Endometrium (tissue), 2 donors: ENCODE results near the gene MBLAC1.
A peak's percentile ranks its signal among the peaks of the same experiment; 100 is the strongest.

Experiments used
- FAIRE-seq: peaks from 2 replicates; lab custom pipeline; 2012; peaks lifted over from hg19 to GRCh38; lab: Jason Lieb, UNC
- donor health status: control.
- donor health status: control.

MBLAC1 gene

DNA sequence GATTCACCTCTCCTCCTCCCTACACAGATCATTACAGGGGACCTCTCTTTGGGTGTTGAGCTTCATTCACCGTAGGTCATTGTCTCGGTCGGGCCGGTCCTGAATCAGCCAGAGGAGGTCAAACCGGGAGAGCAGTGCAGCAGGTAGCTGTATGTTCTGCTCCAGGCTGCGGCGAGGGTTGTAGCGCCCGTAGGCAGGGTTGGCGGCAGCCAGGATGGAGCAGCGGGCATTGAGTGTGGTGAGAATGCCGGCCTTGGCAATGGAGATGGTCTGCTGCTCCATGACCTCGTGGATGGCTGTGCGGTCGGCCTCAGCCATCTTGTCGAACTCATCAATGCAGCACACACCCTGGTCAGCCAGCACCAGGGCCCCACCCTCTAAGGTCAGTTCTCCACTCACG lies 31.1 kb upstream of the MBLAC1 start:
- no peak for FAIRE-seq

GRCh38 chr7:100098913-100099312 lies 27.9 kb upstream of the MBLAC1 start:
- FAIRE-seq = no peak

DNA sequence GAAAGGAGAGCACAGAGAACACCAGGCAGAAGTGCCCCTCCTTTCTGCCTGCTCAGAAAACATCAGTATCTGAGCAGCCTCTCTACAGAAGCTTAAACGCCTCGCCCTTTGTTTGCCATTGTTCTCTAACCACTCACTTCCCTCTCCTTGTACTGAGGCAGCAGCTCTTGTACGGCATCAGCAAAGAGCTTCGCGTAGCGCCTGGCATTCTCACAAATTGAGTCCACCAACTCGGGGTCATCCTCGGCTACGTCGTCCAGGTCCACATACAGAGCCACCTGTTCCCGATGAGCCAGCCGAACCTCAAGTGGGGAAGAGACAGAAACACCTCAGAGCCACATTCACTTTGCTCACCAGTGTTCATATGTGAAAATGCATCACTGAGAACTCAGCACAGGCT lies 27.3 kb upstream of the MBLAC1 start:
- no peak for FAIRE-seq

DNA sequence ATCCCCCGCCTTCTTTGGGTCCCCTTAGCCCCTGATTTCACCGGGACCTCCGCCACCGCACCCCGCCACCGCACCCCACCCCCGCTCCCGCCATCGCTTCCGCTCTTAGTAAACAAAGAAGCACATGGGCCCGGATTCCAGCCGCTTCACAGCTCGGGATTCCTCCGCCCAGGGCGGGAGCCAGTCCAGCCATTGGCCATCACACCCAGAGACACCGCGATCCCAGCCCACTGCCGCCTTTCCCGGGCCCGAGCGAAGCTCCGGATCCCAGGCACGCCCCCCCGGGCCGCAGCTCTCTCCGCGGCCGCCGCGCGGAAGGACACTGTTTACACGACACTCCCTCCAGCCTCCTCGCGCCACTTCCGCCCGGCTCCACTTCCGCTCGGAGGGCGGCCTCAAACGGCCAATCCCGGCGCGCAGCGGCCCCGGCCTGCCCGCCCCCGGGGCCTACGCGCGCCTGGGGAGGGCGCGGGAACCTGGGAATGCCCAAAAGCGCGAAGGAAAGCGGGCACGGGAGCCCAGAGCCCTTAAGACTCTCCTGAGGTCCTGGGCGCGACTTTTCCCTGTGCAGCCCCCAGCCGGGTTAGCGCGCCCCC lies 26.2 kb upstream of the MBLAC1 start:
- no peak for FAIRE-seq

DNA sequence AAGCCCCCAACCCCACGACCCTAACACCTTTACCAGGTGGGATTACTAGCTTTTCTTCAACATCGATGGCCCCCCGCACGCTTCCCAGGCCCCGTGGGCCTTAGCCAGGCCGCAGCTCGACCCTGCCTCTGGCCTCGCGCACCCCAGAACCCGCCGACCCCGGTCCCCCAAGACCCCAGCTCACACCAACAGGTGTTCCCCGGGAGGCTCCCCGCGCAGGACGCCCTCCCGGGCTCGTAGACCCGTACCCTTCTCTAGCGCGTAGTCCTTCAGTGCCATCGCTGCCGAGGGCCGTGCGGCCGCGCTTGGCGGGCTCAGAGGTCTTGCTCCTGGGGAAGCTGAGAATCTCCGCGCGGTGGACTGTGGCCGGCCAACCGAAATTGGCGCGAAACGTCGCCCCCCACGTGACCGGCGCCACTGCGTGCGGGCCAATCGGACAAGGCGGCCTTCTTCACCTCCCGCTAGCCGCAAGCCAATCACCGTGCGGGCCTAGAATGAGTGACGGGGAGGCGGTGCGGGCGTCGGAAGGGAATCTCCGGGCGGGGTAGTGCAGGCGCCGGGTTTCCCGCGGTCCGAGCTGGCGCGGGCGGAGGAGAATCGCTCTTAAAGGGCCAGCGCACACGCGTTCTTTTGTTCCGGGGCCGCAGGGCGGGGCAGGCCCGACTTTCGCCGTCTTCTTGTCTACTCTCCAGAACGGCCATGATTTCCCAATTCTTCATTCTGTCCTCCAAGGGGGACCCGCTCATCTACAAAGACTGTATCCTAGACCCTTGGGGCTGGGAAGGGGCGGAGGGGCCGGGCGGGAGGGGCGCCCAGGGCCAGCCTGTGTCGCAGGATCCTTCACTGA lies 25.5 kb upstream of the MBLAC1 start, which contains the start of the genes AP4M1 and MCM7:
Gene AP4M1, plus strand, starts transcription at position 628 of the 847 bp plus-strand sequence. Its CDS starts 72 bp downstream, at position 700.
Gene MCM7, minus strand, starts transcription at position 382 of the 847 bp plus-strand sequence. Its CDS starts 103 bp downstream, at position 279.
- peak; percentile 89 for FAIRE-seq

GRCh38 chr7:100102950-100103840 lies 23.6 kb upstream of the MBLAC1 start:
- no peak for FAIRE-seq

GRCh38 chr7:100105534-100105933 lies 21.2 kb upstream of the MBLAC1 start:
- FAIRE-seq = no peak

GRCh38 chr7:100106633-100107032 lies 20.1 kb upstream of the MBLAC1 start:
- no peak for FAIRE-seq

DNA sequence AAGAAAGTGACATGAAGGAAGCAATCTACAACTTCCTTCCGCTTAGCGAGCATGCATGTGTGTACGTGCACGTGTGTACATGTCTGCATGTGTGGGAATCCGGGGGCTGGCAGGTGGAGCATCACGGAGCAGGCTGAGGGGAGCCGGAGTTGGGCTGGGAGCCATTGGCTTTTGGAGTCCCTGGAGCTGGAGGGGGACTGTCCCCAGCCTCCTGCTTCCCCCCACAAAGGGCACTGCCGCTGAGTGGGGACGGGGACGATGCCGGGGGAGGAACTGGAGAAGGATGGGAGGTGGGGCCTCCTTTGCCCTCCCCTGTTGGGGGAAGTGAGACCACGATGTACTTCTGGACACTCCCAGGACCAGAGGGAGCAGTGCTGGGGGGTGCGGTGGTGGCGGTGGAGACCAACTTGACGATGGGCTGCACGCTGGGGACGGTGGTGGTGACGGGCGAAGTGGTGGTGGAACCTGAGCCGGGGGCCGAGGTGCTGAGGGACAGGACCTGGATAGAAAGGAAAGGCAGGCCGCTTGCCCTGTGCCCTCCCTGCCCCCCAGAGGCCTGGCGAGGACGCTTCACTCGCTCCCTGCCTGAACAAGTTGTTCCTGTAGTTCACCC lies 19.5 kb upstream of the MBLAC1 start:
- FAIRE-seq = no peak

GRCh38 chr7:100107890-100108289 lies 18.9 kb upstream of the MBLAC1 start:
- no peak for FAIRE-seq

DNA sequence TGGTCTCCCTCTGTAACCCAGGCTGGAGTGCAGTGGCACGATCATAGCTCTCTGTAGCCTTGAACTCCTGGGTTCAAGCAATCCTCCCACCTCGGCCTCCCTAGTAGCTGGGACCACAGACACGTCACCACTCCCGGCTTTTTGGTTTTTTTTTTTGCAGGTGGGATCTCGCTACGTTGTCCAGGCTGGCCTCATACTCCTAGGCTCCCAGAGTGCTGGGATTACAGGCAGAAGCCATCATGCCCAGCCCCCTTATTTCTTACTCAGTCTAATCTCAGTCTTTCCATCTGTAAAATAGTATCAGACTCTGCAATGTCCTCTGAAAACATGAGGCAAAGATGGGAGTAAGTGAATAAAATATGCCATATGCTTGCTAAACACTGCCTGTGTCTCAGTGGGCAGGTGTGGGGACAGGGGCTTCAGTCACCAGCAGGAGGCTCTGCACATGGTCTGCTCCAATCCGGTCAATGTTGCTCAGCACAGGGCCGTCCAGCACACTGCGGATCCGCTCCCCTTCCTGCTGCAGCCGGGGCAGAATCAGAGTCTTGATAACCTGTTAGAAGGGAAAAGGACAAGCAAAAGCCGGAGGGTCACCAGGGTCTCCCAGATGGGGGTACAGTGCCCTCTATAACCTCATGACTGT lies 17.1 kb upstream of the MBLAC1 start:
- no peak for FAIRE-seq

GRCh38 chr7:100111156-100111555 lies 15.6 kb upstream of the MBLAC1 start:
- no peak for FAIRE-seq

- no peak for FAIRE-seq
Observed at GRCh38 chr7:100111914-100112313, 14.9 kb upstream of the MBLAC1 start.

DNA sequence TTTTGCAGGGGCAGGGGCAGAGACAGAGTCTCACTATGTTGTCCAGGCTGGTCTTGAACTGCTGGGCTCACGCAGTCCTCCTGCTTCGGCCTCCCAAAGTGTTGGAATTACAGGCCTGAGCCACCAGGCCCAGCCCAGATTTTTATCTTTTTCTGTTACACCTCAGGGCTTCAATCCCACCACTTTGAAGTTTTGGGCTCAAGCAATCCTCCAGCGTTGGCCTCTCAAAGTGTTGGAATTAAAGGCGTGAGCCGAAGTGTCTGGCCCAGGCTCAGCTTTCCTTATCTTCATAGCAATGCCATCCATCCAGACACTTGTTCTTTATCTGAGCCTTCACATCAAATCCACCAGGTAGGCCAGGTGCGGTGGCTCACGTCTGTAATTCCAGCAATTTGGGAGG lies 11.7 kb upstream of the MBLAC1 start:
- FAIRE-seq = no peak

DNA sequence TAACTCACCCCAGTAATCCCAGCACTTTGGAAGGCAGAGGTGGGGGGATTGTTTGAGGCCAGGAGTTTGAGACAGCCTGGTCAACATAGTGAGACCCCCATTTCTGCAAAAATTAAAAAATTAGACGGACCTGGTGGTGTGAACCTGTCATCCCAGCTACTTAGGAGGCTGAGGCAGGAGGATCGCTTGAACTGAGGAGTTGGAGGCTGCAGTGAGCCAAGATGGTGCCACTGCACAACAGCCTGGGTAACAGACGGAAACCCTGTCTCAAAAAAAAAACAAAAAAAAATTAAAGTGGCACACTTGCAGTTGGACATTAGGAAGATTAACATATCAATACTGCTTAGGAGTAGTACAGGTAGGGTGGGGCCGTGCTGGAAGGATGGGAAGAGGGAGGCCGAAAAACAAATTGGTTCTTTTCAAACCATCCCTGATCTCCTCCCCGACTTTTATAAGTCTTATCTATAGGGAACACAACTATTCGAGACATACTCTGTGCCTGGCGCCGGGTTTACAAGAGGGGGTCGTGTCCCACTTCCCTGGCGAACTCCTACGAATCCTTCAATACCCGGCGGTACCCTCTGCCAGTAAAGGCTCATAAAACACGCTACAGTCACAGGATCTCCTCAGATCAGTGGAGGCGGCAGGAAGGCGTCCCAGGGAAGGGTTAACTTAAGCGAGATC lies 8.2 kb upstream of the MBLAC1 start:
- FAIRE-seq = no peak

DNA sequence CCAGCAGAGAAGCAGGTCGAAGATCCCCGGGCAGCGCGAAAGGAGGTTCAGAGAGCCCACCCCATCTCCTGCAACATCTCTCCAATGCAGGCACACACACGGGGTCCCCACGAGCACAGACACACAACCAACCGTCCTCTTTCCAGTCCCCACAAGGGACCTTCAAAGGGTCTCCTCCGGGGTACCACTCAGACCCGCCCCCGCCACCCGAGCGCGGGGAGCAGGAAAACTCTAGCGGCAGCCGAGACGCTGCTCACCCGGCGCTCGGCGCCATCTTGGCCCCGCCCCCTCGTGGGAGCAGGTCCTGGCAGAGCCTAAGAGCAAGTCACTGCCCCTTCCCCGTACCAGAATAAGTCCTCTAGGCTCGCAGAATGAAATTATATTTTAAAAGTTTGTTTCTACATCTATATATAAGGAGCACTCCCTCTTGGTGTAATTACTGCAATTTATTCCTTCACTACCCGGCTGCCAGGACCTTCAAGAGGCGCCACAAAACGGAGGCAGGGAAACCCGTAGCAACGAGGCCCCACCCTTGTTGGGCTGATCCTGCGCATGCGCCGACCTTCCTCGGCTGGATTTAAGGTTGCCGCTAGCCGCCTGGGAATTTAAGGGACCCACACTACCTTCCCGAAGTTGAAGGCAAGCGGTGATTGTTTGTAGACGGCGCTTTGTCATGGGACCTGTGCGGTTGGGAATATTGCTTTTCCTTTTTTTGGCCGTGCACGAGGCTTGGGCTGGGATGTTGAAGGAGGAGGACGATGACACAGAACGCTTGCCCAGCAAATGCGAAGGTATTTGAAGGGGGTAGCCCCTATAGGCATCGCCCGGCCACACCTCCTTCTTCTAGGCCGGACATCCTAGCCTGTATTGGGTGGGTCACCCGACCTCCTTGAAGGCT lies 7.4 kb upstream of the MBLAC1 start, which contains the start of the genes CNPY4 and TAF6:
Gene CNPY4, plus strand, starts transcription at position 563 of the 898 bp plus-strand sequence. Its CDS starts 111 bp downstream, at position 674.
Gene TAF6, minus strand, starts transcription at position 287 of the 898 bp plus-strand sequence. CDS start 5,149 bp downstream, outside the sequence.
- no peak for FAIRE-seq

DNA sequence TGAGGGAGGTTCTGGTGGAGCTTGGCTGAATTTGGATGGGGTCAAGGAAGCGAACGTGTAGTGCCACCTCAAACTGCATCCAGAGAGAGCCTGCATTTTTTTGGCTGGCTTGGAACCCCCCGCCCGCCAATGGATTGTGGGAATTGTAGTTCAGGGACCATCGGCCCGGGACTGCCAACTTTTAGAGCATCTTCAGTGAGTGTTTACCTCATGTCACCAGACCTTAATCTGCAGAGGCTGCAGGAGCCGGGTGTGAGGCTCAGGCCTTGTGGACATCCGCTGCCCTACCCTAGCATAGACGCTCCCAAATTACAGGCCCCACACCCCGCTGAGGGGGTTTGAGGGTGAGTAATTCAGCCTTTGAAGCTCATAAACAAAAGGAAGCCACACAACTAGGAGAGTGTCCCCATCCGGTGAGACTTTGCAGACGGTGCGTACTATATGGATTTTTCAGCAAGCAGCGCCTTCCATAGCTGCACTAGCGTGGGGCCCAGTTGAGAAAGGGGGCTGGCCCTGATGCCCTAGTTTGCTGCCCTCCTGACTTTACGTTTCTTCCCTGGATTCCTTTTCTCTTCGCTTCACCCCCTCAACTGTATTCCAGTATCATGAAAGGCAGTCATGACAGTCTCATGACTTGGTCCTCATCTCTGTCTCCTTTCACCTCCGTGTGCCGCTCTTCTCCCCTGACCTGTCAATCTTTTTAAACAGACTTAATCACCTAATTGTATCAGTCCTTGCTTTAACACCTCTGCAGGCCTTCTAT lies 6.6 kb upstream of the MBLAC1 start:
- no peak for FAIRE-seq

DNA sequence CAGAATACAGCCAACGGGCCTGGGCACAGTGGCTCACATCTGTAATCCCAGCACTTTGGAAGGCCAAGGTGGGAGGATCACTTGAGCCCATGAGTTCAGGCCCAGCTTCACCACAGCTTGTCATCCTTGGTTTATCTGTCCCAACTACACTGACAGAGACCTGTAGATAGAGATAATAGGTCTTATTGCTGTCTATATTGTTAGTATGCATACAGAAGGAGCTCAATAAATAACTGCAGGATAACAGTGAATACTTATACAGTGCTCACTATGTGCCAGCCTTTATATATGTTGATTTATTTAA lies 6.1 kb upstream of the MBLAC1 start:
- no peak for FAIRE-seq

- no peak for FAIRE-seq
Observed at GRCh38 chr7:100122067-100122466, 4.7 kb upstream of the MBLAC1 start.
